K562 (cell line): ENCODE data around the gene LAMB1. TPM values are rescaled to one million over a fixed set of nuclear protein-coding genes. Genes with fewer than 3 reads are reported as not detected.
A peak's percentile ranks its signal among the peaks of the same experiment; 100 is the strongest.

Source experiments
- CHAMP1 ChIP-seq: fragments of 450-650 bp; IDR thresholded peaks from 2 replicates; pipeline ENCODE4 v1.6.1; 2016; ENCODE audit warnings: mild to moderate bottlenecking
- CREBBP ChIP-seq: IDR thresholded peaks from one replicate; pipeline ENCODE4 v1.6.1; 2012; ENCODE audit warnings: low read depth, mild to moderate bottlenecking, control low read depth, inconsistent platforms, low read length
- CXXC5 ChIP-seq: fragments of 250-450 bp; sonication (Bioruptor Pico); IDR thresholded peaks from 2 replicates; pipeline ENCODE4 v1.8.0; 2022; ENCODE audit warnings: inconsistent platforms, mild to moderate bottlenecking, moderate library complexity
- EP300 ChIP-seq: IDR thresholded peaks from 2 replicates; pipeline ENCODE4 v1.6.1; 2012; ENCODE audit warnings: low read length, improper control_type of control experiment
- ETV5 ChIP-seq: sonication (generic); formaldehyde crosslinking; IDR thresholded peaks from 2 replicates; pipeline ENCODE4 v1.4.0; 2020; ENCODE audit warnings: low read depth, mild to moderate bottlenecking, missing genetic modification reagents
- ETV6 ChIP-seq, 3 experiments: fragments of 150-350 bp in 1 of 3; sonication (generic) in 1 of 3; formaldehyde crosslinking in 1 of 3; IDR thresholded peaks; 2 replicates each; pipeline versions ENCODE4 v1.6.1 to v1.8.0; 2014 to 2022; ENCODE audit warnings: borderline replicate concordance in 2 of 3, low read depth in 2 of 3, antibody characterized with exemption in 1 of 3, low read length in 1 of 3, mild to moderate bottlenecking in 1 of 3, missing genetic modification reagents in 1 of 3
- FOSL1 ChIP-seq: fragments of 200-800 bp; sonication (Bioruptor generic); conservative IDR thresholded peaks from 2 replicates; pipeline ENCODE4 v1.6.1; 2016; ENCODE audit warnings: missing genetic modification characterization, missing compliant biosample characterization
- GATA2 ChIP-seq: sonication (generic); formaldehyde crosslinking; IDR thresholded peaks from 2 replicates; pipeline ENCODE4 v1.4.0; 2020; ENCODE audit warnings: mild to moderate bottlenecking, missing genetic modification reagents
- HDAC1 ChIP-seq, 2 experiments: fragments of 450-650 bp; IDR thresholded peaks; 2 replicates each; pipeline ENCODE4 v1.6.1; 2016 to 2017; ENCODE audit warnings: inconsistent platforms in 1 of 2, mild to moderate bottlenecking in 1 of 2, moderate library complexity in 1 of 2
- ILF3 ChIP-seq: fragments of 450-650 bp; IDR thresholded peaks from 2 replicates; pipeline ENCODE4 v1.6.1; 2018; ENCODE audit warnings: antibody characterized with exemption, mild to moderate bottlenecking, moderate library complexity, borderline replicate concordance
- JUND ChIP-seq, 2 experiments: IDR thresholded peaks; 2 replicates in 1 of 2; 3 replicates in 1 of 2; pipeline ENCODE4 v1.6.1; 2011; ENCODE audit warnings: borderline replicate concordance in 2 of 2, low read depth in 2 of 2, low read length in 2 of 2, improper control_type of control experiment in 1 of 2, missing biosample characterization in 1 of 2, missing genetic modification characterization in 1 of 2, missing genetic modification reagents in 1 of 2
- KDM1A ChIP-seq, 2 experiments: fragments of 450-650 bp; IDR thresholded peaks; 2 replicates each; pipeline ENCODE4 v1.6.1; 2016; ENCODE audit warnings: mild to moderate bottlenecking in 2 of 2
- LEF1 ChIP-seq: fragments of 450-650 bp; IDR thresholded peaks from 2 replicates; pipeline ENCODE4 v1.6.1; 2016; ENCODE audit warnings: mild to moderate bottlenecking
- RCOR1 ChIP-seq, 2 experiments: IDR thresholded peaks; 2 replicates each; pipeline ENCODE4 v1.6.1; 2012; ENCODE audit warnings: low read depth in 2 of 2, low read length in 2 of 2, borderline replicate concordance in 1 of 2, improper control_type of control experiment in 1 of 2
- SP1 ChIP-seq: sonication (generic); formaldehyde crosslinking; IDR thresholded peaks from 2 replicates; pipeline ENCODE4 v1.8.1; 2022; ENCODE audit warnings: mild to moderate bottlenecking, missing genetic modification reagents
- SRSF1 ChIP-seq: fragments of 200-400 bp; formaldehyde crosslinking; IDR thresholded peaks from 2 replicates; pipeline ENCODE4 v1.6.1; 2017; ENCODE audit warnings: mild to moderate bottlenecking, low read depth, low read length, moderate library complexity
- ZMIZ1 ChIP-seq, 2 experiments: fragments of 150-350 bp in 1 of 2; IDR thresholded peaks; 2 replicates each; pipeline ENCODE4 v1.6.1; 2012 to 2016; ENCODE audit warnings: low read depth in 2 of 2, low read length in 2 of 2, mild to moderate bottlenecking in 1 of 2, moderate library complexity in 1 of 2
- ZNF583 ChIP-seq: fragments of 250-450 bp; sonication (Bioruptor Pico); IDR thresholded peaks from 2 replicates; pipeline ENCODE4 v1.4.0; 2020
- ZNF589 ChIP-seq: fragments of 200-800 bp; sonication (Bioruptor generic); IDR thresholded peaks from 2 replicates; pipeline ENCODE4 v1.6.1; 2016; ENCODE audit warnings: low read depth, missing genetic modification characterization, missing compliant biosample characterization
- polyA plus RNA-seq, 8 experiments: library from polyadenylated mRNA; depleted of rRNA in 4 of 8; stranded (reverse) in 5 of 8; unstranded in 3 of 8; fragments of >200 nt; fragmentation: Nextera tagmentation in 2 of 8; fragmentation: Illumina TruSeq in 1 of 8; extraction: Ambion mirVana in 2 of 8; extraction: Trizol in 1 of 8; gene quantifications; 2 replicates each; pipeline versions ENCODE4 v1.2.1 to v1.2.3, GENCODE V29; 2011 to 2014; ENCODE audit warnings: inconsistent platforms in 1 of 8, missing spikeins in 1 of 8
- total RNA-seq, 7 experiments: library from RNA; depleted of rRNA in 6 of 7; stranded (reverse); fragments of >200 nt in 6 of 7; fragmentation: Illumina TruSeq in 2 of 7; extraction: Trizol in 2 of 7; gene quantifications; 2 replicates each; pipeline versions ENCODE4 v1.2.1 to v1.2.3, GENCODE V29; 2011 to 2021; ENCODE audit warnings: low replicate concordance in 1 of 7
- TF ChIP-seq, protein P1 (sequence below), 2 experiments: fragments of 450-650 bp in 1 of 2; sonication (generic) in 1 of 2; formaldehyde crosslinking in 1 of 2; IDR thresholded peaks in 1 of 2; conservative IDR thresholded peaks in 1 of 2; 2 replicates each; pipeline versions ENCODE4 v1.6.1 to v1.8.1; 2016 to 2023; ENCODE audit warnings: mild to moderate bottlenecking in 2 of 2, moderate library complexity in 2 of 2, inconsistent platforms in 1 of 2, missing genetic modification reagents in 1 of 2

The LAMB1 gene
- total and polyA plus RNA-seq, 9 of the 15 experiments (the other 6 are each of a cell fraction or from before 2014, with no cell fraction given), result 6.0 to 17.7 (median 12.3) TPM

DNA sequence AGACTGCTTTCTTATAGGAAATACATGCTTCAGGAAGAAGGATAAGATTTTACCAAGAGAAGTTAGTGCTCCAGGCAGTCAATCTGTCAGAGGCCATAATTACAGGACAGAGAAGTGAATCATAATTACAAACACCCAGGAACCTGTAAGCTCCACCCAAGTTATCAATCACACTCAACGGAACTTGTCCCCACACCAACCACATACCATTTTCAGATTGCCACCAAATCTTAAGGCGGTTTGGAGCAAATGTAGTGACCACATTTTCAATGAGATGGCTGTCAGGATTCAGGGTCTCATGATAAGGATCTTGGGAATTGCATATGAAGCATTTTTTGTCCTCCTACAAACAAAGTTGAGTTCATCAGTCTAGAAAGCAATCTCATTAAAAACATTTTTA is 4.8 kb downstream of the LAMB1 start (continued):
- TF ChIP-seq FOSL1 (tag) (0 out of 2 replicates have a peak, but pooled peaks have one; percentile 31), KDM1A (IDR thresholded peaks at IDR 0.05) (peak; percentile 92 to 94), GATA2 (CRISPR knock-in tag) (peak; percentile 45; the same call in 1 of the 2 replicates), ILF3 (no peak), RCOR1 (IDR thresholded peaks at IDR 0.05; ENCODE audit: borderline replicate concordance in 1 of 2, low read depth in 2 of 2, low read length in 2 of 2) (peak; percentile 63 to 92; a peak in 2 of 4 replicates), ETV5 (CRISPR knock-in tag) (0 out of 2 replicates have a peak, but pooled peaks have one; percentile 22), LEF1 (peak; percentile 51; the same call in 1 of the 2 replicates), CREBBP (no peak), SP1 (CRISPR knock-in tag) (peak; percentile 39), CXXC5 (peak; percentile 68), HDAC1 (IDR thresholded peaks at IDR 0.05) (peak in 1 of 2 experiments; percentile 81; a peak in 2 of 4 replicates), ZMIZ1 (IDR thresholded peaks at IDR 0.05; ENCODE audit: low read depth in 2 of 2, low read length in 2 of 2) (0 out of 4 replicates have a peak, but pooled peaks of 1 of the 2 experiments have one; percentile 49), SRSF1 (no peak), ETV6 (IDR thresholded peaks at IDR 0.05; ENCODE audit: borderline replicate concordance in 1 of 2, low read depth in 2 of 2, low read length in 1 of 2) (0 out of 4 replicates have a peak, but pooled peaks of 1 of the 2 experiments have one; percentile 37), ETV6 (CRISPR knock-in tag; IDR thresholded peaks at IDR 0.05; ENCODE audit: borderline replicate concordance) (no peak), ZNF583 (no peak), ZNF589 (CRISPR knock-in tag) (0 out of 2 replicates have a peak, but pooled peaks have one; percentile 31), CHAMP1 (no peak), JUND (IDR thresholded peaks at IDR 0.05; ENCODE audit: borderline replicate concordance, low read depth, low read length) (peak; percentile 73), JUND (tag; IDR thresholded peaks at IDR 0.05; ENCODE audit: borderline replicate concordance, low read depth, low read length) (peak; percentile 67; the same call in 1 of the 3 replicates), EP300 (peak; percentile 68)
- TF ChIP-seq, protein P1, sequence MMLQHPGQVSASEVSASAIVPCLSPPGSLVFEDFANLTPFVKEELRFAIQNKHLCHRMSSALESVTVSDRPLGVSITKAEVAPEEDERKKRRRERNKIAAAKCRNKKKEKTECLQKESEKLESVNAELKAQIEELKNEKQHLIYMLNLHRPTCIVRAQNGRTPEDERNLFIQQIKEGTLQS (IDR thresholded peaks at IDR 0.05), result 0 out of 2 replicates have a peak, but pooled peaks have one; percentile 12
- TF ChIP-seq, protein P1 (CRISPR knock-in tag; conservative IDR thresholded peaks at IDR 0.05), result no peak
